GM18502 (cell line): ENCODE measurements around the gene MPDZ.

Experiments used
- ATAC-seq: cut with Tn5 transposase; IDR thresholded peaks from one replicate; pipeline ENCODE4 v1.9.1; 2021; ENCODE audit warnings: mild to moderate bottlenecking; ENCODE audit not compliant: unreplicated experiment, poor library complexity

MPDZ gene

DNA sequence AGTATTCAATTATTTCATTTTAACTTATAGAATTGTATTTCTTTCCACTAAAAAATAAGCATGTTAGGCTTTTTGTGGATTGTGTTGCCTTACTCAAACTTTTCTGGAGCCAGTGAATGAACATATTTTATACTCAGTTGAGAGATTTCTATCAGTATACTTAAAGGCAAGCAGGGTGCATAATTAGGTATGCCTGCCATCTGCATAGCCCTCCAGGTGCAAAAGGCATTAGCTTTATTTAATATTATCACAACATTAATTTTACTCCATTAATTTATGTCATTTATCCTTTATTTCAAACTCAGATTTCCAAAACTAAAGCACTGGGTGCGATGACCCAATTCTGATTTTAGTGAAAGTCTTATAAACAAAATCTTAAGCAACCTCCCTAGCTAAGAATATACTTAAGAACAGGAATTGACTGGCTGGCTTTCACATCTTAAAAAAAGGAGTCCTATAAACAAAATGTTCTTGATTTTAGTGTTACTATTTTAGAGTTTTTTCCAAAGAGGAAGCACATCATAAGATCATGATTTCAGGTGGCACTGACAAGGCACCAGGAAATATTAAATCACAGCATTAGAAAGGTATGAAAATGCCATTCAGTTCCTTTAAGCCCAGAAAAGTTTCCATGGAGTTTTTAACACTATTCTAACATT is 178.4 kb downstream of the MPDZ start:
- no peak for ATAC-seq

GRCh38 chr9:13095056-13095455 is 184.4 kb downstream of the MPDZ start:
- ATAC-seq = no peak

DNA sequence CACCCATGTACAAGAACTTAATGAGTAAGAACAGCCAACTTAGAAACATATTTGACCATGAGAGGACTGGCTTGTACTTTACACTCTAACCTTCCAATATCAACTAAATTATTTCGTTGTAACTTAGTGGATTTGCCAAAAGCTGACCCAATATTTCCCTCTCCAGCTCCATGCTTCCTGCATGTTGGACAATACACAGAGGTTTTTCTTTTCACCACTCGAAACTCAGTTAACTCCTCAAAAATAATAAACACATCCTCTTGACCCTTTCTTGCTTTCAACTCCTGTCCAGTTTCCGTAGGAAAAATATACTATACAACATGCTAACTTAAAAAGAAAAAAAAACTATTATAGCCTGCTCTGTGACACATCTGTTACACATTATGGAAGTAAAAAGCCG is 188.9 kb downstream of the MPDZ start:
- ATAC-seq = no peak

DNA sequence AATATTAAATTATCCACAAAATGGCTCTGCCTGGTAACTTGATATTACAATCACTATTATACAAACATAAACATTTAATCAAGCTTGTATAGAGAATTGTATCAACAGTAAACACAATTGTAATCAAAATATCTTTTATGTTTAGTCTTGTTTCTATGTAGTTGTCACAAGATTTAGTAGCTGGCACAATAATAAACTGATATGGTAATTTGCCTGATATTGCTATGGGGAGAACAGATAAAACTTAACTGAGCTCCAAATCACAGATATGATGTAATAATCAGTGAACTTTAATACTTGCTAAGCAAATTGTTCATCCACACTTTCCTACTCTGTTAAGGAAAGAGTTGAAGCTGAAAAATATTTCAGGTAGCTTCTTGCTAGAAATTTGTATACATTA is 189.8 kb downstream of the MPDZ start:
- no peak for ATAC-seq

DNA sequence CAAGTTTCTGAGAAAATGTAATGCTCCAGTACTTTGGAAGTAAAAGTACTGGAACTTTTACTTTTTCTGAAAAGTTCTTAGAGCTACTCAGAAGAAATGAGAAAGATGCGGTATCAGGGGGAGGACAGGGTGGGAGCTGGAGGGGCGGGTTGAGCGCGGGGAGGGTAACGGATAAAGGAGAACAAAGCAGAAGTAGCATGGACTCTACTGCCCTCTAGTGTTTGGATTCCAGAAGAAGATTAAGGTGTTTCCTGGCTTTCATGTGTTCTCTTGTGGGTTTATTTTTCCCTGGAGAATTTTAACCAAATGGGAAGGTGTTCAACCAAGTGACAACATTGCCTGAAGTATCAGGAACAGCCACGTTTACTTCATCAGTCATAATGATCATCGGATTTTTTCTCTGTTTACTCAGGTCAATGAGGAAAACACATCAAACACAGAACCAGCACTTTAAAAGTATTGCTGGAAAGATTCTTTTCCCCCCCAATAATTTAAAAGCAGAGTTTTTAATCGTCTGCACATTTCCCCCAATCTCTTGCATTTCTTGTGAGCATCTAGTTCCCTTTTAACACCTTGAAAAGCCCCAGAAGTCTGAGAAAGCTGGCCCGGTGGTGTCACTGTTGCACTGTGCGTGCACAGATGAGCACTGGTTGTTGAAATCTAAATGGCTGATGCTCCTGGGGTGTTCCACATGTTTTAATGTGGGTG is 190.6 kb downstream of the MPDZ start:
- ATAC-seq = peak; percentile 75

- no peak for ATAC-seq
Observed at GRCh38 chr9:13083963-13084528, 195.4 kb downstream of the MPDZ start.

GRCh38 chr9:13083366-13083765 is 196.1 kb downstream of the MPDZ start:
- ATAC-seq = no peak

DNA sequence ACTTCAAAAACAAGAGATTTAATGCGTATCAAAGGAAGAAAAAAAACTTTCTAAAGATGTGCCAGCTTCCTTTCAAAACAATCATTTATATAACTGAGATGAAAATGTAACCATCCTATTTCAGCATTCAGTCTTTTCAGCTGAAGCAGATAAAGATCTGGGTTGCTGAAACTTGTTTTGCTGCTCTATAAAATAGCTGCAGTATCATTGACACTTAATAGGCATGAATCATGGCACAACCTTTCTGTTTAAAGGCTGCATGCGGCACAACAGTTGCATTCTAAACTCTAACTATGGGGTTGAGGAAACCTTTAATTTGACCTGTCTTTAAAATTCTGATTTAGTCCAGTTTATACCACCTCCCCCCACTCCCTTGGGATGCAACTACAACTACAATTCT is 196.7 kb downstream of the MPDZ start:
- no peak for ATAC-seq

DNA sequence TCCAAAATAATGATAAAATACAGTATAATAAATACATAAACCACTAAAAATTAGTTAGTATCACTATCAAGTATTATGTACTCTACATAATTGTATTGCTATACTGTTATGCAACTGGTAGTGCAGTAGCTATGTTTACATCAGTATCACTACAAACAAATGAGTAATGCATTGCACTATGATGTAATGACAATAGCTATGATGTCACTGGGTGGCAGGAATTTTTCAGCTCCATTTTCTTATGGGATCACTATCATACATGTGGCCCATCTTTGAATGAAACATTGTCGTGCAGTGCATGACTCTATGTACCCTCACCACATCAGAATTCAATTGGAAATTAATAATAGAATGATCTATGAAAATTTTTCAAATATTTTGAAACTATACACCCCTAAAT is 201.3 kb downstream of the MPDZ start:
- ATAC-seq = no peak

DNA sequence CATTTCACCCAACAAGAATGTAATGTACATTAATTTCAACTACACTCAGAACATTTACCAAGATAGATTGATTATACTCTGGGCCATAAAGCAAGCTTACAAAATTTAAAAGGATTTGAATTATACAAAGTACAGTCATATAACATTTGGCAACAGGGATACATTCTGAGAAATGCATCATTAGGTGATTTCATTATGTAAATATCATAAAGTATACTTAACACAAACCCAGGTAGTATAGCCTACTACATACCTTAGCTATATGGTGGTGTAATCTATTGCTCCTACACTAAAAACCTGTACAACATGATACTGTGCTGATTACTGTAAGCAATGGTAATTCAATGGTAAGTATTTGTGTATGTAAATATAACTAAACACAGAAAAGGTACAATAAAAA is 202.9 kb downstream of the MPDZ start:
- ATAC-seq = no peak

GRCh38 chr9:13071921-13072320 is 207.6 kb downstream of the MPDZ start:
- ATAC-seq = no peak

DNA sequence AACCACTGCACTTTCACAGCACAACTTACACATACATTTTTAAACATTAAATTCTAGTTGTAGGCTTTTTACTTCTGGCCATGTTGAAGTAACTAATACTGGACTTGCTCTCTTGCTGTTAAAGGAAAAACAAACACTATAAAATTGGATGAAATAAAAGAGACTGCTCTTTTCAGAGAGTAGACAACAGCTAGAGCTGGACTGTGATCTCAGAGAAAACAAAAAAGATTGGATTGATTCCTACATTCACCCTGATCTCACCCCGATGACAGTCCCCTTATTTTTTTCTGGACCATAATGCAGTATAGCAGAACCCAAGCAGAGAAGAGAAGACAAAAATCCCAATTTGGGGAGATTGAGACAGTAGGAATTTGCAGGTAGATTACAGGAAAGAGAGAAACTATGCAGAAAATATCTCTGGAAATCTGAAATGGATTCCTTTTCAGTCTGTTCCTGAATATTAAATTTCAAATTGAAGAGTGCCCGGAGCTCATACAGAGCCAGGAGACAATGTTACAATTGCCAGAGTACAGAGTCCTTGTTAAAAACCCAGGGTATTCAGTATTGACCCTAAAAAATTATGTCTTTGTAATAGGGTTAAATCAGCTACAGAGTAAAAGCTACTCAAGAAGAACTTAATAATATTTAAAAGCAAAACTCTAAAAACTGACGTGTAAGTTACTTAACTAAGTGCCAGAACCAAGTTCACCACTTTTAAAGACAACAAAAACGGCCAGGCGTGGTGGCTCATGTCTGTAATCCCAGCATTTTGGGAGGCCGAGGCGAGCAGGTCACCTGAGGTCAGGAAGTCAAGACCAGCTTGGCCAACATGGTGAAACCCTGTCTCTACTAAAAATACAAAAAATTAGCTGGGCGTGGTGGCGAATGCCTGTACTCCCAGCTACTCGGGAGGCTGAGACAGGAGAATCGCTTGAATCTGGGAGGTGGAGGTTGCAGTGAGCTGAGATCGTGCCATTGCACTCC is 208.6 kb downstream of the MPDZ start:
- no peak for ATAC-seq

- ATAC-seq = no peak
Observed at GRCh38 chr9:13069498-13069897, 210.0 kb downstream of the MPDZ start.

DNA sequence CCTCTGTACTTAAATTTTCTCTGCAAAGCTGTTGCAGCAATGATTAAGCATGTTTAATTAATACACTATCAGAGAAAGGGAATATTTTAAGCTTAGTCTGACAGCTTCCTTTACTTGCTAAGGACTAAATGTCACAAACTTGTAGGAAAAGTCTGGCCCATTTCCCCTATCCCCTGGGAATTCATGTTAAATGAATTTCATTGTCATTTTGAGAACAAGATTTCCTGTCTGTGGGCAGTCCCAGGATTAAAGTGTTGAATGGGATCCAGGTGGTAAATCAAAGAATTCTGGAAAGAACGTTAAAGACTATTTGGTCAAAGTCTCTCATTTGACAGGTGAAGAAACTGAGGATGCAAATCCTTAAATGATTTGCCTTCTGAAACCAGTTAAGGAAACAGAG is 214.8 kb downstream of the MPDZ start:
- no peak for ATAC-seq

DNA sequence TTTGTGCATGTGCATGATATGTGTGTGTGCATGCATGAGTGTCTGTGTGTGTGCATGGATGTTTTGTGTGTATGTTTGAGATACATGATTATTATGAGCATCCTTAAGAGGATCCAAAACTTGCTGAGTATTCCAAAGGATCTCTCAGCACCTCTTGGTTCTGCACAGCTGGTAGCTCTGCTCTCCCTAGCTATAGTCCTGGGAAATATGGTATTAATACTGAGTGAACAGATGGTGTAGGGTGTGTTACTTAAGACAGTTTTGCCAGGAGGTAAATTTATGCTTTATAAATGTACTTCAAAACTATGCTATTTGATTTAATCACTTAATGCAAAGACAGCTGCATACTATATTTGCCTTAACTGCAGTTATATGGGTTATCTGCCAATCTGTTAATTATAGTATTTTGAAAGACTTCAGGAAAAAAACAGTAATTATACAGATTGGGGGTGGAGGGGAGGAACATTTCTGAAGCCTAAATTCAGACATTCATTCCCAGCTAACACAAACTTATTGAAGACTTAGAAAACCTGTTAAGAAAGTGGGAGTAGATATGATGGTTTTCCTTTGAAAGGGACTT is 215.5 kb downstream of the MPDZ start:
- no peak for ATAC-seq

DNA sequence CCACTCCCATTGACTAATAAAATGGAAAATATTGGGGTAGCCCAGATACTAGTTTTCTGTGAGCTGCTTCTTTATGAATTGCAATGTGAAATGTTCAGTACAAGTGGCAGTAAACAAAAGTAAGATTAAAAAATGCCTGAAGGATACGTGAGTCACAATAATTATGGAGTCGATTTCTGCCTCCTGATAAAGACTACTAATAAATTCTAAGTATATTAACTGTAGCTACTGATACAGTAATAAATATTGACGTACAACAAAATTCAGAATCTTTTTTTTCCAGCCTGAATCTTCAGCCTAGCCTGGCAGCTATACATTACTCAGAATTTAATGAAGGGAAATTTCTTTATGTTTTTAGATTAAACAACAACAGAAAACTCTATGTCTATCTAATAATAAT is 218.1 kb downstream of the MPDZ start:
- no peak for ATAC-seq
